COLO668 (cell line): ENCODE data around the gene HSPA4.
A peak's percentile ranks its signal among the peaks of the same experiment; 100 is the strongest.
"Not testable (repeated sequence)": the region's sequence is repeated elsewhere in the genome, so short reads cannot be mapped to it uniquely, and the experiment has no call there.

Experiments
- DNase-seq: peaks from one replicate; lab custom pipeline; 2025; ENCODE audit not compliant: unreplicated experiment; lab: John Stamatoyannopoulos, UW

Gene HSPA4

DNA sequence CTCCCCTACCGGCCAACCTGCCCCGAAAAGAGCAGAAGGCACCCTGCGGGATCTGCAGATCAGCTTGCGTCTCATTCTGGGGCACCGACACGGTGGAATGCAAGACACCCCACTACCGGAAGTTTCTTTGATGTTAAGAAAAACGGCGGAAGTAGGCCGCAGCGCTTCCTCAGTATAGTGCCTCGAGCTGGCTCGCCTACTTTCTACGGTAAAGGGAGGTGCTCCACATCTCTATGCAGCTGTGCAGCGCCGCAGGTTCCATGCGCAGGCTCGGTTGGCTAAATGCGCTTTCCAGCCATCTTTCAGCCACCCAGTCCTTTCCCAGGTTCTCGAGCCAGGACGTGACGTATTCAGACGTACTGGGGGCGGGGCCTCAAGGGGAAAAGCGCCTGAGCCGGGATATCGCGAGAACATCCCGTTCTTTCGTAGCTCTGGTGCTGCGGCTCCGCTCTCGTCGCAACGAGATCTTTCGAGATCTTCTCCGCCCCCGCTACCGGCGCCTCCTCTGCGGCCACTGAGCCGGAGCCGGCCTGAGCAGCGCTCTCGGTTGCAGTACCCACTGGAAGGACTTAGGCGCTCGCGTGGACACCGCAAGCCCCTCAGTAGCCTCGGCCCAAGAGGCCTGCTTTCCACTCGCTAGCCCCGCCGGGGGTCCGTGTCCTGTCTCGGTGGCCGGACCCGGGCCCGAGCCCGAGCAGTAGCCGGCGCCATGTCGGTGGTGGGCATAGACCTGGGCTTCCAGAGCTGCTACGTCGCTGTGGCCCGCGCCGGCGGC is at the start of gene HSPA4:
Gene HSPA4, plus strand, starts transcription at position 472 of the 775 bp plus-strand sequence. Its CDS starts 238 bp downstream, at position 710.
- DNase-seq: peak; percentile 95

DNA sequence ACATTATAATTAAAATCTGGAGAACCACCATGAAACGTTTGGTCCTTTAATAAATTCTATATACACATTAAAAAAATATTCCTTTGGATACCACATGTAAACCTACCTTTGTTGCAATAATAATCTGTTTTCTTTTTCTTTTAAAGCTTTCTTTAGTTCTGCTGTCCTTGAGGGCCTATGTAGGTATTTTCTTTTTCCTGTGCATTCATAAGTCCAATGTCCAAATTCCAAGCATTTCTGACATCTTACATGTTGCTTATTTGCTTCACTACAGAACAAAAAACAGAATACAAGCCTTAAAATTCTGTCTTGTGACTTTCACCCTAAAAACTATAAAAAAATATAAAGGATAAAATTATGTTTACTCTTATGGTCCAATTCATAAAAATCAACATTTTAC is 45.2 kb upstream of the HSPA4 start:
- DNase-seq: no peak

DNA sequence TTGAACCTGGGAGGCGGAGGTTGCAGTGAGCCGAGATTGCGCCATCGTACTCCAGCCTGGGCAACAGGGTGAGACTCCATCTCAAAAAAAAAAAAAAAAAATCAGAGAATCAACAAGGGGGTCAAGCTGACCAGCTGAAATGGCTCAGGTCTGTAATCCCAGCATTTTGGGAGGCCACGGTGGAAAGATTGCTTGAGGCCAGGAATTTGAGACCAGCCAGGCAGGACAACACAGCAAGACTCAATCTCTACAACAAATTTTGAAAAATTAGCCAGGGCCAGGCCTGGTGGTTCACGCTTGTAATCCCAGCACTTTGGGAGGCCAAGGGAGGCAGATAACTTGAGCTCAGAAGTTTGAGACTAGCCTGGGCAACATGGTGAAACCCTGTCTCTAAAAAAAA is 43.4 kb upstream of the HSPA4 start:
- not testable (repeated sequence) for DNase-seq

DNA sequence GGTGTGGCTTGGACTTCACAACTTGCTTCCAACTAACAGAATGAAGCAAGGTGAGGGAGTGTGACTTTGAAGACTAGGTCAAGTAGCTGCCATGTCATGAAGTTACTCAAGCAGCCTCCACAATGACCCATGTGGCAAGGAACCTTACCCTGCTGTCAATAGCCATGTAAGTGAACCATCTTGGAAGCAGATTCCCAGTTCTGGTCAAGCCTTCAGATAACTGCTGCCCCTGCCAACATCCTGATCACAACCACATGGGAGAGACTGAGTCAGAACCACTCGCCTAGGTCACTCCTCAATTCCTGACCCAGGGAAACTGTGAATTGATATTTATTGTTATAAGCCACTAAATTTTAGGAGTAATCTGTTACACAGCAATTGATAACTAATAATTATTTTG is 36.3 kb upstream of the HSPA4 start:
- DNase-seq: no peak

DNA sequence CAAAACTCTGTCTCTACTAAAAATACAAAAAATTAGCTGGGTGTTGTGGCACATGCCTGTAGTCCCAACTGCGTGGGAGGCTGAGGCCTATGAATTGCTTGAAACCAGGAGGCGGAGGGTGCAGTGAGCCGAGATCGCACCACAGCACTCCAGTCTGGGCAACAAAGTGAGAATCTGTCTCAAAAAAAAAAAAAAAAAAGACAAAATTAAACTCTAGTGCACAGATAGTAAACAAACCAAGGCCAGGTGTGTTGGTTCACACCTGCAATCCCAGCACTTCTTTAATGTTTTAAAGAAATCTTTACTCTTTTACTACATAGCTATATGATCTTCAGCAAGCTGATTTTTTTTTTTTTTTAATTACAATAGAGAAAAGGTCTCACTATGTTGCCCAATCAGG is 33.8 kb upstream of the HSPA4 start:
- no peak for DNase-seq

DNA sequence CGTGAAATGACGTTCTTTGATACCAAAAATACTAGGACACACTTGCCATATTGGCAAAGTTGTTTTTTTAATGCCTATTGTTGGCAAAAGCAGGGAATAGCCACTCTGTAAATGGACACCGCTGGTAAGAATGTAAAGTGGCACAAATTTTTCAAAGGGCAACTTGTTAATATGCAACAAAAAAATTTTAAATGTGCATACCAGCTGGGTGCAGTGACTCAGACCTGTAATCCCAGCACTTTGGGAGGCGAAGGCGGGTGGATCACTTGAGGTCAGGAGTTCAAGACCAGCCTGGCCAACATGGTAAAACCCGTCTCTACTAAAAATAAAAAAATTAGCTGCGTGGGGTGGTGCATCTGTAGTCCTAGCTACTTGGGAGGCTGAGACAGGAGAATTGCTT is 32.3 kb upstream of the HSPA4 start:
- not testable (repeated sequence) for DNase-seq

DNA sequence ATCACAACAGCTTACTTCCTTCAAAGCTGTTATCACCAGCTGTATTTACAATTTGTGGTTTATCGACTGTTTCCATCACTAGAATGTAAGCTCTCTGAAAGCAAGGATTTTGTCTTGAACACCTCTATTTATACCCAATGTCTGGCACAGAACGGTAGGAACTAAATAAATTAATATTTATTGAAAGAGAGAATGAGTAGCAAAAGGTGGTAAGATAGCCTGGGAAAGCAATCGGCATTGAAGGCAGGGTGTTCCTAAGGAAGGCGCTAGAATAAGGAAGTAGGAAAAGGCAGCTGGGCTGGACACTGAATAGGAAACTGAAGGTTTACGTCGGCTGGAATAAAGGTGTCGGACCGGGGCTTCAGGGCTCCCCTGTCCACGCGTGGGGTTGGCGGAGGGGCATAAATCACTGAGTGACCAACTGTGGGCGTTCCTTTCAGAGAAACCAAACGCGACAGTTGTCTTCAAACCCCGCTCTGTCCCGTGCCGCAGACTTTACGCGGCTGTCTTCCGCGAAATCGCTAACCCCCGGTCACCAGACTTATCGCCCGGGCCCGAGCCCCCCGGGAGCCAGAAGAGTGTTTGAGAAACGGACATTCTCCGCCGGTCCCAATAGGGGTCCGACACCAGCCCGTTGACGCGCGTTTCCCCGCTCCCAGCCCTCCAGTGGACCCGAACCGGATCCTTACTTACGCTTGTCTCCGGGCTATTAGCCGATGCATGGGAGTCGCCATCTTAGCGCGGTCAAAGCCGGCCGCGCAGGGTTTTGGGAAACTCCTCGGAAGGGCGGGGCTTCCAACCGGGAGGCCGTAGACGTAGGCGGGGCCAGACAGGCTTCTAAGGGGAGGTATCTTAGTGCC is 25.8 kb upstream of the HSPA4 start, which contains the start of gene ZCCHC10:
Gene ZCCHC10, minus strand, starts transcription at position 746 of the 860 bp plus-strand sequence. Its CDS starts 12 bp downstream, at position 734.
- peak; percentile 86 for DNase-seq

GRCh38 chr5:133026664-133027153 is 25.1 kb upstream of the HSPA4 start:
- DNase-seq: no peak

GRCh38 chr5:133029416-133029815 is 22.4 kb upstream of the HSPA4 start:
- DNase-seq: no peak

DNA sequence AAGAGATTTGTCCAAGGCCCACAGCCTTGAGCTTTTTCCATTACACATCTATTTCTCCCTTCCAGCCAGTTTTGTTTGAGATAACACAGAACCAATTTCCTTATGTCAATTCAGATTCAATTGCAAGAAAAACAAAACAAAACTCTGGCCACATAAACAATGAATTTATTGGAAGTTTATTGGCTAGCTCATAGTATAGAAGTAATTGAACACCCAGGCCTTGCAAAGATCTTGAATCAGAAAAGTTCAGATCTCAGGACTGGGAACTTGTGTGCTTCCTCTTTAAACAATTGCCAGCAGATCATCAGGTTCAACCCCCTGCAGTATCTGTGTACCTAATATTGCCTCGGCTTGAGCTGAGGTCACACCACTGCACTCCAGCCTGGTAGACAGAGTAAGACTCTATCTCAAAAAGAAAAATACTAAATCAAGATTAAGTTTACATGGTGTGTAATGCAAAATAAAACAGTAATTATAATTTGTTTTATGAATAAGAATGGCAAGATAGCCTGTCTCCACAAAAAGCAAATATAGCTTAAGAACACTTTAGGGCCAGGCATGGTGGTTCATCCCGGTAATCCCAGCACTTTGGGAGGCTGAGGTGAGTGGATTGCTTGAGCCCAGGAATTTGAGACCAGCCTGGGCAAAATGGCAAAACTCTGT is 21.3 kb upstream of the HSPA4 start:
- no peak for DNase-seq

DNA sequence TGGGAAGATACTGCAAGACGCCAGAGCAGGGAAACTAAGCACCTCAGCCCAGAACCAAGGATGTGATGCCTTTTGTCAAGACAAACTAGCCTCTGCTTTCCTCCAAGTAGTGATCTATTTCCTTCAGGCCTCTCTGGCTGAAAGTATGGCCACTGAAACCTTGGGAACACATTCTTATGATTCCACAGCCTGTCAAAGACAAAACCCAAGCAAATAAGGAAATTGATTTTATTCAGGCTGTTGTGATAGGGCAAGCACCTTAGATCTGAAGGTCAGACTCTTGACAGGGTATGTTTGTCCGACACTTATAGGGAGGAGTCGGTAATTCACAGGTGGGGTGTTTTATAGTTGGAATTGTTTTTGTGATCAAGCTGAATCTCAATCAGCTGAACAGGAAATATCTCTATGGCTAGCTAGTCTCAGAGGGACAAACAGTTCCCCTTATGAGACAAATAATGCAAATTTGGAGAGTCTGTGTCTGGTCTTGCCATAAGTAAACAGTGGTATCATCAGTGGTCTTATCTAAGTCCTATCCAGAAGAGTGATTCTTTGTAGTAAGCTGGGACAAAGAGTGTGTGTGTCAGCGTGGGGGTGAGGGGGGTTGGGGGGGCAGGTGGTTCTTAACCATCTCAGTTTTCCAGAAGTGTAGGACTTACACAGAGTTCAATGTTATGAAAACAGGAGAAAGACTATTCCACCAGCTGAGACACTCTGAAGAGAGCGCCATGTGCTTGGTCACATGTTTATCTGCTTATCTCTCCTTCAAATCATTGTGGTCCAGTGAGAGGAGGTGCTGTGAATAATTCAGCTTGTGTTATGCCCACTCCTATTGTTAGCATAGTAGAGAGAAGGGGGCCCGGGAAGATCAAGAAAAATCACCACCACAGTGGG is 18.7 kb upstream of the HSPA4 start:
- DNase-seq: no peak

DNA sequence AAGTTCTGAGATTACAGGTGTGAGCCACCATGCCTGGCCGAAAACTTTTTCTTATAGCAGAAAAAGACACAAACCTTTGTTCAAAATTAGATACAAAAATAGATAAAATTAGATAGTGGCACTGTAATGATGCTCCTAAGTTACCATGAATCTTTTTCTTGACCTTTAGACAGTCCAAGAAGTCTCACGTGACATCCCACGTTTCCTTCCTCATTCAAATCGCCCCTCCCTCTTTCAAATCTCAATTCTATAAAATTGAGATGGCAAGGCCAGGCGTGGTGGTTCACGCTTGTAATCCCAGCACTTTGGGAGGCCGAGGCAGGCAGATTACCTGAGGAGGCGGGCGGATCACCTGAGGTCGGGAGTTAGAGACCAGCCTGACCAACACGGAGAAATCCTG is 17.7 kb upstream of the HSPA4 start:
- no peak for DNase-seq

GRCh38 chr5:133035224-133035623 is 16.6 kb upstream of the HSPA4 start:
- DNase-seq: no peak

- not testable (repeated sequence) for DNase-seq
These were observed 15.1 kb upstream of the HSPA4 start for GRCh38 chr5:133036677-133037076.

DNA sequence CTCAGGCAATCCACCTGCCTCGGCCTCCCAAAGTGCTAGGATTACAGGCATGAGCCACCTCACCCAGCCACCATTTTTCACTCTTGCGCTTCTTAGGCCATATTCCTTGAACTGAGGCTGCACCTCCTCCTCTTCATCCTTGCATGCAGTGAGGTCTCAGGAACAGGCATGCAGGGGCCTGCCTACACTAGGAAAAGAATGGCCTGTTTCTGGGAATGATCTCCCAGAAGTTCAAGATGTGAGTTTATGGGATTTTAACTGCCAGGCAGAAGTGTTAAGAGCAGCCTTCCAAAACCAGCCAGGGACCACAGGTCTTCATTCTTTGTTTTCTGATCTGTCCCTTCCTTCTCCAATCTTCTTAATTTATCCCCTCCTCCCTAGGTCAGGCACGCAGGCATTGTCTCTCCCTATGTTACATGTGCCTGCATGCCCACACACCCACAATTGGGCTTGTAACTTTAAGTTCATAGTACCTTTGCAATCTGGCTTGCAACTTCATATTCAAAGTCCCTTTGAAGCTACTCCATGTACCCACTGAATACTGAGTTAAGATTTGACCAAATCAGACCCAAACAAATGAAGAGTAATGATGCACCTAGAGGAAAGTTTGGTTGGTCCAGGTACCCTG is 10.5 kb upstream of the HSPA4 start:
- DNase-seq: no peak

GRCh38 chr5:133041910-133042309 is 9.9 kb upstream of the HSPA4 start:
- no peak for DNase-seq

DNA sequence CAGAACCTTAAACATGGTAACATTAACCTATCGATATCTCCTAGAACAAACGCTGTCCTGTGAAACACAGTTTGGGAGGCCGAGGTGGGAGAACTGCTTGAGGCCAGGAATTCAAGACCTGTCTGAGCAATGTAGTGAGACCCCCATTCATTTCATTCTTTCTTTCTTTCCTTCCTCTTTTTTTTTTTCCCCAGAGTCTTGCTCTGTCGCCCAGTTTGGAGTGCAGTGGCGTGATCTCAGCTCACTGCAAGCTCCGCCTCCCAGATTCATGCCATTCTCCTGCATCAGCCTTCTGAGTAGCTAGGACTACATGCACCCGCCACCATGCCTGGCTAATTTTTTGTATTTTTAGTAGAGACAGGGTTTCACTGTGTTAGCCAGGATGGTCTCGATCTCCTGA is 5.3 kb upstream of the HSPA4 start:
- not testable (repeated sequence) for DNase-seq

DNA sequence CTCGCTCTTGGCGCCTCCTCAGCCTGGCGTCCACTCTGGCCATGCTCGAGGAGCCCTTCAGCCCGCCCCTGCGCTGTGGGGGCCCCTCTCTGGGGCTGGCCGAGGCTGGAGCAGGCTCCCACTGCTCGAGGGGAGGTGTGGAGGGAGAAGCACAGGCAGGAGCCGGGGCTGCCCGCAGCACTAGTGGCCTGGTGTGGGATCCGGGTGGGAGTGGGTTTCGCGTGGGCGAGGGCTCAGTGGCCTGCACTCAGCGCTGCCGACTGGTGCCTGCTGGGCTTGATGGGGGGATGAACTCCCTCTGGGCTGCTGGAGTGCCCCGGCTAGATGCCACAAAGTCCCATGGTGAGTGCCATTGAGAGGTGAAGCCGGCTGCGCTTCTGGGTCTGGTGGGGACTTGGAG is 4.4 kb upstream of the HSPA4 start:
- no peak for DNase-seq

- peak; percentile 3 for DNase-seq
These were observed 2.7 kb upstream of the HSPA4 start for GRCh38 chr5:133048993-133049725.
